Measurements from ENCODE around the gene ARL4D.

DNA sequence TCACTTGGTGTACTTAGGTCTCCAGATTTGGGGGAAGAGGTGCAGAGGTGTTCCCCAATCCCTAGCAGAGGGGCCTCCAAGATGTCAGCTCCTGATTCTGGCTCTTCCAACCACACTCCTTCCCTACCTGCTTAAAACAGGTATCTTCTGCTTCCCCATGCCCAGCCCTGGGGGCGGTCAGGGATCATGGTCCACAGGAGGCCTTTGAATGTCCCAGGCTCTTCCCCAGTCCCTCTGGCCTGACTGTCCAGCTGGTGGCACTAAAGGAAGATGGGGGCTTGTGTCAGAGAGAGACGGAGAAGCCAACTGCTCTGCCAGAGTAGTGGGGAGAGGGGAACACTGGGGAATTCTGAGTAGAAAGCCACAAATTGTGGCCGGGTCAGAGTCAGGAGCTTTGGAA lies 3.8 kb downstream of the ARL4D start:
- TF ChIP-seq EZH2 (IDR thresholded peaks at IDR 0.05) (no peak), JUND (IDR thresholded peaks at IDR 0.05) (no peak), POLR2A (IDR thresholded peaks at IDR 0.05; ENCODE audit: borderline replicate concordance, extremely low read depth, insufficient read depth, insufficient read length) (no peak)
- TF ChIP-seq, protein P1, sequence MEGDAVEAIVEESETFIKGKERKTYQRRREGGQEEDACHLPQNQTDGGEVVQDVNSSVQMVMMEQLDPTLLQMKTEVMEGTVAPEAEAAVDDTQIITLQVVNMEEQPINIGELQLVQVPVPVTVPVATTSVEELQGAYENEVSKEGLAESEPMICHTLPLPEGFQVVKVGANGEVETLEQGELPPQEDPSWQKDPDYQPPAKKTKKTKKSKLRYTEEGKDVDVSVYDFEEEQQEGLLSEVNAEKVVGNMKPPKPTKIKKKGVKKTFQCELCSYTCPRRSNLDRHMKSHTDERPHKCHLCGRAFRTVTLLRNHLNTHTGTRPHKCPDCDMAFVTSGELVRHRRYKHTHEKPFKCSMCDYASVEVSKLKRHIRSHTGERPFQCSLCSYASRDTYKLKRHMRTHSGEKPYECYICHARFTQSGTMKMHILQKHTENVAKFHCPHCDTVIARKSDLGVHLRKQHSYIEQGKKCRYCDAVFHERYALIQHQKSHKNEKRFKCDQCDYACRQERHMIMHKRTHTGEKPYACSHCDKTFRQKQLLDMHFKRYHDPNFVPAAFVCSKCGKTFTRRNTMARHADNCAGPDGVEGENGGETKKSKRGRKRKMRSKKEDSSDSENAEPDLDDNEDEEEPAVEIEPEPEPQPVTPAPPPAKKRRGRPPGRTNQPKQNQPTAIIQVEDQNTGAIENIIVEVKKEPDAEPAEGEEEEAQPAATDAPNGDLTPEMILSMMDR (IDR thresholded peaks at IDR 0.05 in 2 of 3, conservative IDR thresholded peaks at IDR 0.05 in 1 of 3; ENCODE audit: borderline replicate concordance in 1 of 3, insufficient read depth in 1 of 3, low read depth in 2 of 3, low read length in 2 of 3) = no peak
- TF ChIP-seq, protein P2, sequence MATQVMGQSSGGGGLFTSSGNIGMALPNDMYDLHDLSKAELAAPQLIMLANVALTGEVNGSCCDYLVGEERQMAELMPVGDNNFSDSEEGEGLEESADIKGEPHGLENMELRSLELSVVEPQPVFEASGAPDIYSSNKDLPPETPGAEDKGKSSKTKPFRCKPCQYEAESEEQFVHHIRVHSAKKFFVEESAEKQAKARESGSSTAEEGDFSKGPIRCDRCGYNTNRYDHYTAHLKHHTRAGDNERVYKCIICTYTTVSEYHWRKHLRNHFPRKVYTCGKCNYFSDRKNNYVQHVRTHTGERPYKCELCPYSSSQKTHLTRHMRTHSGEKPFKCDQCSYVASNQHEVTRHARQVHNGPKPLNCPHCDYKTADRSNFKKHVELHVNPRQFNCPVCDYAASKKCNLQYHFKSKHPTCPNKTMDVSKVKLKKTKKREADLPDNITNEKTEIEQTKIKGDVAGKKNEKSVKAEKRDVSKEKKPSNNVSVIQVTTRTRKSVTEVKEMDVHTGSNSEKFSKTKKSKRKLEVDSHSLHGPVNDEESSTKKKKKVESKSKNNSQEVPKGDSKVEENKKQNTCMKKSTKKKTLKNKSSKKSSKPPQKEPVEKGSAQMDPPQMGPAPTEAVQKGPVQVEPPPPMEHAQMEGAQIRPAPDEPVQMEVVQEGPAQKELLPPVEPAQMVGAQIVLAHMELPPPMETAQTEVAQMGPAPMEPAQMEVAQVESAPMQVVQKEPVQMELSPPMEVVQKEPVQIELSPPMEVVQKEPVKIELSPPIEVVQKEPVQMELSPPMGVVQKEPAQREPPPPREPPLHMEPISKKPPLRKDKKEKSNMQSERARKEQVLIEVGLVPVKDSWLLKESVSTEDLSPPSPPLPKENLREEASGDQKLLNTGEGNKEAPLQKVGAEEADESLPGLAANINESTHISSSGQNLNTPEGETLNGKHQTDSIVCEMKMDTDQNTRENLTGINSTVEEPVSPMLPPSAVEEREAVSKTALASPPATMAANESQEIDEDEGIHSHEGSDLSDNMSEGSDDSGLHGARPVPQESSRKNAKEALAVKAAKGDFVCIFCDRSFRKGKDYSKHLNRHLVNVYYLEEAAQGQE (IDR thresholded peaks at IDR 0.05; ENCODE audit: low read depth) = no peak

Data from HCT116 (cell line).